ENCODE measurements around the gene JPT1.
"Not testable (repeated sequence)": the region's sequence is repeated elsewhere in the genome, so short reads cannot be mapped to it uniquely, and the experiment has no call there.

The JPT1 gene

DNA sequence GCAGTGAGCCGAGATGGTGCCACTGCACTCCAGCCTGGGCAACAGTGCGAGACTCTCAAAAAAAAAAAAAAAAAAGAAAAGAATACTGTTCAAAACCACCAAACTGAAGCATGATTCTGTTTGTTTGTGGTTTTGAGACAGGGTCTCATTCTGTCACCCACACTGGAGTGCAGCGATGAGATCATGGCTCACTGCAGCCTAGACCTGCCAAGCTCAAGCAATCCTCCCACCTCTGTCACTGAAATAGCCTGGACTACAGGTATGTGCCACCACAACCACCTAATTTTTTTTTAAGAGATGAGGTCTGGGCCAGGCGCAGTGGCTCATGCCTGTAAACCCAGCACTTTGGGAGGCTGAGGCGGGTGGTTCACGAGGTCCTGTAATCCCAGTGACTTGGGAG is 24.1 kb upstream of the JPT1 start:
- TF ChIP-seq, protein P1, sequence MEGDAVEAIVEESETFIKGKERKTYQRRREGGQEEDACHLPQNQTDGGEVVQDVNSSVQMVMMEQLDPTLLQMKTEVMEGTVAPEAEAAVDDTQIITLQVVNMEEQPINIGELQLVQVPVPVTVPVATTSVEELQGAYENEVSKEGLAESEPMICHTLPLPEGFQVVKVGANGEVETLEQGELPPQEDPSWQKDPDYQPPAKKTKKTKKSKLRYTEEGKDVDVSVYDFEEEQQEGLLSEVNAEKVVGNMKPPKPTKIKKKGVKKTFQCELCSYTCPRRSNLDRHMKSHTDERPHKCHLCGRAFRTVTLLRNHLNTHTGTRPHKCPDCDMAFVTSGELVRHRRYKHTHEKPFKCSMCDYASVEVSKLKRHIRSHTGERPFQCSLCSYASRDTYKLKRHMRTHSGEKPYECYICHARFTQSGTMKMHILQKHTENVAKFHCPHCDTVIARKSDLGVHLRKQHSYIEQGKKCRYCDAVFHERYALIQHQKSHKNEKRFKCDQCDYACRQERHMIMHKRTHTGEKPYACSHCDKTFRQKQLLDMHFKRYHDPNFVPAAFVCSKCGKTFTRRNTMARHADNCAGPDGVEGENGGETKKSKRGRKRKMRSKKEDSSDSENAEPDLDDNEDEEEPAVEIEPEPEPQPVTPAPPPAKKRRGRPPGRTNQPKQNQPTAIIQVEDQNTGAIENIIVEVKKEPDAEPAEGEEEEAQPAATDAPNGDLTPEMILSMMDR (IDR thresholded peaks at IDR 0.05; ENCODE audit: low read depth, low read length, missing control alignments) = no peak
- no peak overlapping the region for H3K4me3 ChIP-seq (ENCODE audit: low read depth, low read length)
- DNase-seq = no peak
- H3K36me3 ChIP-seq (replicated peaks) = peaks cover 35% of the 10 kb centered on the region
- no peak overlapping the region for H3K27ac ChIP-seq
- H3K27me3 ChIP-seq (replicated peaks) = no peaks in the 10 kb centered on the region
- in situ Hi-C loops (cut with HindIII; ENCODE audit: low pct_ligation_motif_present, low sequenced_read_pairs) = no loop called here

DNA sequence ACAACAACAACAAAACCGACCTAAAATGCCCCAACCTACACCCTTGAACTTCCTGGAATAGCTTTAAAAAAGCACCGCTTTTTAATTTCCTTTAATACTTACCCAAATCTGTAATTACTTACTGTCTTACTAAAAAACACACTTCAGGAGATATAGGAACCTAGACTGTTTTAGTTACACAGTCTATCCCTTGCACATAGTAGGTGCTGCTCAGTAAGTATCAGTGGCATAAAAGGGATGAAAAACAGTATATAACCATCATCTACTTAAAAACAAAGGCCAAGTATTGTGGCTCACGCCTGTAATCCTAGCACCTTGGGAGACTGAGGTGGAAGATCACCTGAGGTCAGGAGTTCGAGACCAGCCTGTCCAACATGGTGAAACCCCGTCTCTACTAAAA is 22.3 kb upstream of the JPT1 start:
- no peak for DNase-seq
- H3K27ac ChIP-seq = no peak overlapping the region
- no peak overlapping the region for H3K4me3 ChIP-seq (ENCODE audit: low read depth, low read length)
- H3K36me3 ChIP-seq (replicated peaks) = peaks cover 48% of the 10 kb centered on the region
- H3K27me3 ChIP-seq (replicated peaks) = no peaks in the 10 kb centered on the region
- TF ChIP-seq, protein P1 (IDR thresholded peaks at IDR 0.05; ENCODE audit: low read depth, low read length, missing control alignments) = no peak
- in situ Hi-C loops (cut with HindIII; ENCODE audit: low pct_ligation_motif_present, low sequenced_read_pairs) = no loop called here

DNA sequence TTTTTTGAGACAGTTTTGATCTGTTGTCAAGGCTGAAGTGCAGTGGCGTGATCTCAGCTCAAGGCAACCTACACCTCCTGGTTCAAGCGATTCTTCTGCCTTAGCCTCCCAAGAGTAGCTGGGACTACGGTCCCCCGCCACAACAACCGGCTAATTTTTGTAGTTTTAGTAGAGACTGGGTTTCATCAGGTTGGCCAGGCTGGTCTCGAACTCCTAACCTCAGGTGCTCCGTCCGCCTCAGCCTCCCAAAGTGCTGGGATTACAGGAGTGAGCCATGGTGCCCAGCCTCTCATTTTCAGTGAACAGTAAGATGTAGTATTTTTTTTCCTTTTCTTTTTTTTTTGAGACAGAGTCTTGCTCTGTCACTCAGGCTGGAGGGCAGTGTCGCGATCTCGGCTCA is 20.7 kb upstream of the JPT1 start:
- Histone ChIP-seq H3K36me3 (replicated peaks) (peaks cover 55% of the 10 kb centered on the region), H3K4me3 (ENCODE audit: low read depth, low read length) (no peak overlapping the region), H3K27me3 (replicated peaks) (no peaks in the 10 kb centered on the region), H3K27ac (no peak overlapping the region)
- in situ Hi-C loops (cut with HindIII; ENCODE audit: low pct_ligation_motif_present, low sequenced_read_pairs) = no loop called here
- TF ChIP-seq, protein P1 (IDR thresholded peaks at IDR 0.05; ENCODE audit: low read depth, low read length, missing control alignments) = no peak
- DNase-seq = no peak

DNA sequence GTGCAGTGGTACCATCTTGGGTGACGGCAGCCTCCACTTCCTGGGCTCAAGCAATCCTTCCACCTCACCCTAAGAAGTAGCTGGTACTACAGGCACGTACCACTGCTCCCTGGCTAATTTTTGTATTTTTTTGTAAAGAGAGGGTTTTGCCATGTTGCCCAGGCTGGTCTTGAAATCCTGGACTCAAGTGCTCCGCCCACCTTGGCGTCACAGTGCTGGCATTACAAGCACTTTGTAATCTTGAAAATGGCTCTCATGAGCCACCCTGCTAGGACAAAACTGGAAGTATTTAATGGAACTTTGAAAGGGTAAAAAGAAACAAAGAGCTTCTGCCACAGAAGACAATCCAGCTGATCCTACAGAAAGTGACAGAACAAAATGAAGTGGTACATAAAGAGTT is 19.2 kb upstream of the JPT1 start:
- TF ChIP-seq, protein P1 (IDR thresholded peaks at IDR 0.05; ENCODE audit: low read depth, low read length, missing control alignments) = no peak
- no peak for DNase-seq
- no peak overlapping the region for H3K4me3 ChIP-seq (ENCODE audit: low read depth, low read length)
- H3K27me3 ChIP-seq (replicated peaks) = no peaks in the 10 kb centered on the region
- H3K36me3 ChIP-seq (replicated peaks) = peaks cover 63% of the 10 kb centered on the region
- H3K27ac ChIP-seq = no peak overlapping the region
- in situ Hi-C loops (cut with HindIII; ENCODE audit: low pct_ligation_motif_present, low sequenced_read_pairs) = no loop called here

DNA sequence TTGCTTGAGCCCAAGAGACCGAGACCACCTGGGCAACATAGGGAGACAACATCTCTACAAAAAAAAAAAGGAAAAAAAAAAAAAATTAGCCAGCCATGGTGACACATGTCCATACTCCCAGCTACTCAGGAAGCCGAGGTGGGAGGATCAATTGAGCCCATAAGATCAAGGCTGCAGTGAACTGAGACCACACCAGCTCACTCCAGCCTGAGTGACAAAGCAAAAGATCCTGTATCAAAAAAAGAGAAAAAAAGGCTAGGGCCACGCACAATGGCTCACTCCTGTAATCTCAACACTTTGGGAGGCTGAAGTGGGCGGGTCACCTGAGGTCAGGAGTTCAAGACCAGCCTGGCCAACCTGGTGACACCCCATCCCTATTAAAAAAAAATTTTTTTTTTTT is 14.7 kb upstream of the JPT1 start:
- no peak overlapping the region for H3K4me3 ChIP-seq (ENCODE audit: low read depth, low read length)
- H3K27ac ChIP-seq = no peak overlapping the region
- TF ChIP-seq, protein P1 (IDR thresholded peaks at IDR 0.05; ENCODE audit: low read depth, low read length, missing control alignments) = no peak
- no peaks in the 10 kb centered on the region for H3K27me3 ChIP-seq (replicated peaks)
- in situ Hi-C loops (cut with HindIII; ENCODE audit: low pct_ligation_motif_present, low sequenced_read_pairs) = no loop called here
- peaks cover 53% of the 10 kb centered on the region for H3K36me3 ChIP-seq (replicated peaks)
- DNase-seq = no peak

DNA sequence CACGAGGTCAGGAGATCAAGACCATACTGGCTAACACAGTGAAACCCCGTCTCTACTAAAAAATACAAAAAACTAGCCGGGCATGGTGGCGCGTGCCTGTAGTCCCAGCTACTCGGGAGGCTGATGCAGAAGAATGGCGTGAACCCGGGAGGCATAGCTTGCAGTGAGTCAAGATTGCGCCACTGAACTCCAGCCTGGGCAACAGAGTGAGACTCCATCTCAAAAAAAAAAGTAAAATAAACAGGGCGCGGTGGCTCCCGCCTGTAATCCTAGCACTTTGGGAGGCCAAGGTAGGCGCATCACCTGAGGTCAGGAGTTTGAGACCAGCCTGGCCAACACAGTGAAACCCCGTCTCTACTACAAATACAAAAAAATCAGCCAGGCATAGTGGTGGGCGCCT is 10.3 kb upstream of the JPT1 start:
- peaks cover 25% of the 10 kb centered on the region for H3K36me3 ChIP-seq (replicated peaks)
- H3K4me3 ChIP-seq (ENCODE audit: low read depth, low read length); DNase-seq; H3K27me3 ChIP-seq (replicated peaks); H3K27ac ChIP-seq; in situ Hi-C loops (cut with HindIII; ENCODE audit: low pct_ligation_motif_present, low sequenced_read_pairs): not testable (repeated sequence)

Measured in brain microvascular endothelial cell (primary cell).